Prostate gland (tissue), 2 donors: ENCODE data around the gene CYP2A13.

Source experiments
- CTCF ChIP-seq, 4 experiments: fragments of 200-600 bp in 2 of 4; fragments of 450-650 bp in 2 of 4; sonication (generic) in 2 of 4; IDR thresholded peaks; 1 replicate in 3 of 4; 2 replicates in 1 of 4; pipeline ENCODE4 v1.5.1; 2016 to 2019; ENCODE audit warnings: antibody characterized with exemption in 4 of 4, mild to moderate bottlenecking in 2 of 4, moderate library complexity in 2 of 4
- POLR2A ChIP-seq: fragments of 450-650 bp; IDR thresholded peaks from one replicate; pipeline ENCODE4 v1.6.1; 2016; ENCODE audit warnings: antibody characterized with exemption, mild to moderate bottlenecking
- POLR2AphosphoS5 ChIP-seq: sonication (generic); formaldehyde crosslinking; IDR thresholded peaks from one replicate; pipeline ENCODE4 v1.6.1; 2017; ENCODE audit warnings: antibody characterized with exemption

GRCh38 chr19:41116261-41116660 lies 28.0 kb downstream of the CYP2A13 start:
- TF ChIP-seq POLR2A (no peak), CTCF (IDR thresholded peaks at IDR 0.05) (no peak), POLR2AphosphoS5 (no peak)
